Mucosa of descending colon (tissue), 3 donors: ENCODE results near the gene GLI3. TPM values are rescaled to one million over a fixed set of nuclear protein-coding genes. Genes with fewer than 3 reads are reported as not detected.

Experiments
- ATAC-seq: fragments of 200-7000 bp; cut with Tn5 transposase; one replicate; pipeline ENCODE4 v1.9.1; 2020; ENCODE audit warnings: mild to moderate bottlenecking, moderate library complexity
- DNase-seq, 3 donors: peaks; one replicate each; pipeline ENCODE4 v3.0.0-alpha.2; 2020
- H3K36me3 ChIP-seq: fragments of 200-600 bp; one replicate; pipeline ENCODE4 v1.8.0; 2021; ENCODE audit warnings: low read depth, mild to moderate bottlenecking
- H3K4me1 ChIP-seq: fragments of 200-600 bp; one replicate; pipeline ENCODE4 v1.8.0; 2021; ENCODE audit warnings: low read depth, mild to moderate bottlenecking
- H3K4me3 ChIP-seq: fragments of 200-600 bp; one replicate; pipeline ENCODE4 v1.8.0; 2021; ENCODE audit warnings: mild to moderate bottlenecking
- H3K9me3 ChIP-seq: fragments of 200-600 bp; one replicate; pipeline ENCODE4 v1.8.0; 2021; ENCODE audit warnings: mild to moderate bottlenecking
- CTCF ChIP-seq: fragments of 200-600 bp; IDR thresholded peaks from one replicate; pipeline ENCODE4 v1.8.0; 2022; ENCODE audit warnings: antibody characterized with exemption, mild to moderate bottlenecking
- intact Hi-C, 2 donors: fragments of 100-400 bp; cut with DNase I in 1 of 2; cut with micrococcal nuclease in 1 of 2; formaldehyde crosslinking; loops; one replicate each; pipeline versions ENCODE4 v1.11.0 to v1.11.1; 2022; cut with DNase I, micrococcal nuclease
- long read RNA-seq, 2 donors: library from polyadenylated mRNA; unstranded; transcript quantifications; one replicate each; pipeline ENCODE4 v2.0.0, GENCODE V29; 2019 to 2021
- total RNA-seq, 3 donors: library from RNA; stranded (reverse); fragmentation: NEBNext Ultra II Directional in 2 of 3; extraction: Animal tissue kit (Norgen Biotek cat#: 25700) in 2 of 3; gene quantifications; one replicate each; pipeline versions ENCODE4 v1.2.1 to v1.2.4, GENCODE V29; 2021 to 2023
- donor health status: DM: no; HTN: no; CAD: no; lungs with moderate emphysema.
- donor health status: DM: no; HTN: no; CAD: no.
- donor health status: DM: no; HTN: yes; CAD: no.

The GLI3 gene
- total RNA-seq = 10 to 100 TPM in 1 of 3 donors, 1 to 10 TPM in 2; 3.0 to 56.3 (median 8.8) TPM
- long read RNA-seq, donor 1, full-length matches to known transcripts = 1 of 23 reads
- long read RNA-seq, donor 1, partial matches to known transcripts = 9 of 23 reads
- long read RNA-seq, donor 1, other reads (novel, unspliced or antisense) = 13 of 23 reads
- long read RNA-seq, donor 2 = 0 reads

GRCh38 chr7:42236976-42237810, at the start of gene GLI3:
Gene GLI3 (minus strand): TSS chr7:42237209. CDS start chr7:42223253, 13,956 bp downstream.
- intact Hi-C loops = loop anchor here in 1 of 2 donors (5.0 kb wide), 1 partner anchor 260 kb away; no protein-coding TSS in a partner anchor

GRCh38 chr7:42285383-42285824, 48.4 kb upstream of the GLI3 start:
- DNase-seq = no peak
- ATAC-seq = no peak
- Histone ChIP-seq H3K9me3 (no peaks in the 10 kb centered on the region), H3K36me3 (no peaks in the 10 kb centered on the region), H3K4me3 (no peak overlapping the region), H3K4me1 (no peaks in the 10 kb centered on the region)
- intact Hi-C loops = no loop called here
- TF ChIP-seq CTCF = no peak

More at GRCh38 chr7:42236976-42237810, at the start of gene GLI3:
- ATAC-seq (peak; percentile 69), DNase-seq (peak; percentile 53 to 81 (median 61))
- TF ChIP-seq CTCF = no peak
- Histone ChIP-seq H3K4me3 (peak within 1 kb of the TSS; percentile 17), H3K9me3 (no peaks in the 10 kb centered on the region), H3K36me3 (no peaks in the 10 kb centered on the region), H3K4me1 (peaks cover 5% of the 10 kb centered on the region)

GRCh38 chr7:42283553-42283952, 46.5 kb upstream of the GLI3 start:
- Histone ChIP-seq H3K4me1 (no peaks in the 10 kb centered on the region), H3K36me3 (no peaks in the 10 kb centered on the region), H3K4me3 (no peak overlapping the region), H3K9me3 (no peaks in the 10 kb centered on the region)
- ATAC-seq = no peak
- intact Hi-C loops = no loop called here
- DNase-seq = no peak
- no peak for TF ChIP-seq CTCF

GRCh38 chr7:42278344-42278743, 41.3 kb upstream of the GLI3 start:
- no peak for TF ChIP-seq CTCF
- Histone ChIP-seq H3K4me3 (no peak overlapping the region), H3K36me3 (no peaks in the 10 kb centered on the region), H3K4me1 (no peaks in the 10 kb centered on the region), H3K9me3 (no peaks in the 10 kb centered on the region)
- no peak for ATAC-seq
- intact Hi-C loops = no loop called here
- DNase-seq = no peak

- ATAC-seq = no peak
- Histone ChIP-seq H3K4me1 (no peaks in the 10 kb centered on the region), H3K36me3 (no peaks in the 10 kb centered on the region), H3K4me3 (no peak overlapping the region), H3K9me3 (no peaks in the 10 kb centered on the region)
- no peak for TF ChIP-seq CTCF
- intact Hi-C loops = no loop called here
- no peak for DNase-seq
Measured at GRCh38 chr7:42274053-42274452, 37.0 kb upstream of the GLI3 start.
